DOHH2 (cell line): ENCODE results near the gene SULT1B1.

Source experiments
- H3F3A ChIP-seq: fragments of 200-600 bp; sonication (generic), shearing (Covaris generic); 2 replicates; pipeline ENCODE4 v1.6.0; 2016; ENCODE audit warnings: antibody characterized with exemption, mild to moderate bottlenecking; ENCODE audit not compliant: control insufficient read depth, insufficient read depth
- H3K27ac ChIP-seq: fragments of 200-600 bp; sonication (generic); 2 replicates; pipeline ENCODE4 v1.5.1; 2014; ENCODE audit warnings: low read depth, mild to moderate bottlenecking, low read length, moderate library complexity
- H3K27me3 ChIP-seq: fragments of 200-600 bp; sonication (generic); 2 replicates; pipeline ENCODE4 v1.6.1; 2014; ENCODE audit warnings: mild to moderate bottlenecking, low read length, mixed read lengths; ENCODE audit not compliant: control insufficient read depth
- H3K36me3 ChIP-seq: fragments of 200-600 bp; sonication (generic); 2 replicates; pipeline ENCODE4 v1.6.1; 2014; ENCODE audit warnings: mild to moderate bottlenecking, low read length, moderate library complexity, mixed read lengths; ENCODE audit not compliant: control insufficient read depth
- H3K4me1 ChIP-seq: fragments of 200-600 bp; sonication (generic); 2 replicates; pipeline ENCODE4 v1.6.1; 2014; ENCODE audit warnings: mild to moderate bottlenecking, low read length, mixed read lengths; ENCODE audit not compliant: control insufficient read depth
- H3K4me2 ChIP-seq: fragments of 200-600 bp; sonication (generic); 2 replicates; pipeline ENCODE4 v1.6.0; 2014; ENCODE audit warnings: mild to moderate bottlenecking, low read length, moderate library complexity
- H3K4me3 ChIP-seq: fragments of 200-600 bp; sonication (generic); 2 replicates; pipeline ENCODE4 v1.5.1; 2014; ENCODE audit warnings: mild to moderate bottlenecking, low read length, mixed read lengths
- H3K79me2 ChIP-seq: fragments of 200-600 bp; sonication (generic); 2 replicates; pipeline ENCODE4 v1.6.1; 2014; ENCODE audit warnings: mild to moderate bottlenecking, low read length, mixed read lengths; ENCODE audit not compliant: control insufficient read depth
- H3K9me2 ChIP-seq: fragments of 200-600 bp; sonication (generic); replicated peaks from 2 replicates; pipeline ENCODE4 v1.6.1; 2014; ENCODE audit warnings: mild to moderate bottlenecking, low read length, mixed read lengths; ENCODE audit not compliant: control insufficient read depth
- H3K9me3 ChIP-seq: fragments of 200-600 bp; sonication (generic); 2 replicates; pipeline ENCODE4 v1.6.1; 2014; ENCODE audit warnings: antibody characterized with exemption, low read length, mixed read lengths; ENCODE audit not compliant: control insufficient read depth, insufficient read depth
- H4K20me1 ChIP-seq: fragments of 200-600 bp; sonication (generic); 2 replicates; pipeline ENCODE4 v1.6.0; 2014; ENCODE audit warnings: low read depth, mild to moderate bottlenecking, antibody characterized with exemption, low read length, moderate library complexity; ENCODE audit not compliant: control insufficient read depth, insufficient read depth
- EZH2phosphoT487 ChIP-seq: fragments of 200-600 bp; sonication (generic); IDR thresholded peaks from 2 replicates; pipeline ENCODE4 v1.6.1; 2017; ENCODE audit warnings: borderline replicate concordance, mild to moderate bottlenecking, antibody characterized with exemption, low read length, moderate library complexity, mixed read lengths
- TF ChIP-seq, protein P1 (sequence below): fragments of 200-600 bp; sonication (generic); IDR thresholded peaks from one replicate; pipeline ENCODE4 v1.5.1; 2014; ENCODE audit warnings: antibody characterized with exemption, mild to moderate bottlenecking, low read depth, low read length; ENCODE audit not compliant: poor library complexity, severe bottlenecking

The SULT1B1 gene

DNA sequence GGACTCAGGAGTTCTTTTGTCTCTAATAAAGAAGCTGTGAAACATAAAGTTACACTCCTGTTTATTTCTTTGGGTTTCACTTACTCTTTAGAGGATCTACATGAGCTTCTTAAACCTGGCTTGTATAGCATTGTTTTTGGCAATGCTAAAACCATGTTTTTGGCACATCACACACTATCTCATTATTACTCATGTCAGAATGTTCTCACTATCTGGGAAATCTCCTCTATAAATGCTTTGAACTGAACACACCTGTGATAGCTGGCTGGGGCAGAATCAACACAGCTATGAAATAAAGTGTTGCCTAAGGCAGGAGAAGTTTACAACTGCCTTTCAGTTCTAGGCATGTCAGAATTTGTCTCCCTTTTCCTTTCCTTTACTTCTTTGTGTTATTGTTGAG is 52.6 kb downstream of the SULT1B1 start:
- no peaks in the 10 kb centered on the region for H3K79me2 ChIP-seq
- H3K9me3 ChIP-seq, result no peaks in the 10 kb centered on the region
- no peaks in the 10 kb centered on the region for H3K27me3 ChIP-seq
- H4K20me1 ChIP-seq, result no peaks in the 10 kb centered on the region
- no peak overlapping the region for H3K27ac ChIP-seq
- H3K4me1 ChIP-seq, result no peaks in the 10 kb centered on the region
- no peak overlapping the region for H3K4me3 ChIP-seq
- TF ChIP-seq EZH2phosphoT487, result no peak
- TF ChIP-seq, protein P1, sequence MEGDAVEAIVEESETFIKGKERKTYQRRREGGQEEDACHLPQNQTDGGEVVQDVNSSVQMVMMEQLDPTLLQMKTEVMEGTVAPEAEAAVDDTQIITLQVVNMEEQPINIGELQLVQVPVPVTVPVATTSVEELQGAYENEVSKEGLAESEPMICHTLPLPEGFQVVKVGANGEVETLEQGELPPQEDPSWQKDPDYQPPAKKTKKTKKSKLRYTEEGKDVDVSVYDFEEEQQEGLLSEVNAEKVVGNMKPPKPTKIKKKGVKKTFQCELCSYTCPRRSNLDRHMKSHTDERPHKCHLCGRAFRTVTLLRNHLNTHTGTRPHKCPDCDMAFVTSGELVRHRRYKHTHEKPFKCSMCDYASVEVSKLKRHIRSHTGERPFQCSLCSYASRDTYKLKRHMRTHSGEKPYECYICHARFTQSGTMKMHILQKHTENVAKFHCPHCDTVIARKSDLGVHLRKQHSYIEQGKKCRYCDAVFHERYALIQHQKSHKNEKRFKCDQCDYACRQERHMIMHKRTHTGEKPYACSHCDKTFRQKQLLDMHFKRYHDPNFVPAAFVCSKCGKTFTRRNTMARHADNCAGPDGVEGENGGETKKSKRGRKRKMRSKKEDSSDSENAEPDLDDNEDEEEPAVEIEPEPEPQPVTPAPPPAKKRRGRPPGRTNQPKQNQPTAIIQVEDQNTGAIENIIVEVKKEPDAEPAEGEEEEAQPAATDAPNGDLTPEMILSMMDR, result no peak
- no peaks in the 10 kb centered on the region for H3K36me3 ChIP-seq
- no peaks in the 10 kb centered on the region for H3K9me2 ChIP-seq
- no peaks in the 10 kb centered on the region for H3F3A ChIP-seq
- no peak overlapping the region for H3K4me2 ChIP-seq

DNA sequence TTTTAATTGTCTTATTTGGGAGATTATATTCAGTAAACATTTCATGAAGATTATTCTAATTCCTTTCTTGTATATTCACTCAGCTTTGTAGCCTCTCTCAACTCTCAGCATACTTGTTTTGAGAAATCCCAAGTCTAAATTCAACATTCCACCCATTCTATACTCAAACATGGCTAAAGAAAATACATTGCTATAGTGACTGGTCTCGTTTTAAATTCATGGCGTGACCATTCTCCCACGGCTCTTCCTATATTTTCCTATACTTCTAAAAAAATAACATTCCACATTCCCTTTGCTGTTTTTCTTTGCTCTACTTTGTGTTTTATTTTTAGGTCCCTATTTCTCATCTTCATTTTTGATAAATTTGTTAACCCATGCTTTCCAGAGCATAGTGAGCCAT is 58.2 kb downstream of the SULT1B1 start:
- no peak for TF ChIP-seq EZH2phosphoT487
- TF ChIP-seq, protein P1, result no peak
- no peaks in the 10 kb centered on the region for H3K27me3 ChIP-seq
- H3K4me1 ChIP-seq, result no peaks in the 10 kb centered on the region
- H3K9me2 ChIP-seq, result no peaks in the 10 kb centered on the region
- H3K79me2 ChIP-seq, result no peaks in the 10 kb centered on the region
- no peak overlapping the region for H3K27ac ChIP-seq
- no peaks in the 10 kb centered on the region for H3K9me3 ChIP-seq
- H3F3A ChIP-seq, result no peaks in the 10 kb centered on the region
- no peak overlapping the region for H3K4me3 ChIP-seq
- H3K36me3 ChIP-seq, result no peaks in the 10 kb centered on the region
- no peak overlapping the region for H3K4me2 ChIP-seq
- no peaks in the 10 kb centered on the region for H4K20me1 ChIP-seq

DNA sequence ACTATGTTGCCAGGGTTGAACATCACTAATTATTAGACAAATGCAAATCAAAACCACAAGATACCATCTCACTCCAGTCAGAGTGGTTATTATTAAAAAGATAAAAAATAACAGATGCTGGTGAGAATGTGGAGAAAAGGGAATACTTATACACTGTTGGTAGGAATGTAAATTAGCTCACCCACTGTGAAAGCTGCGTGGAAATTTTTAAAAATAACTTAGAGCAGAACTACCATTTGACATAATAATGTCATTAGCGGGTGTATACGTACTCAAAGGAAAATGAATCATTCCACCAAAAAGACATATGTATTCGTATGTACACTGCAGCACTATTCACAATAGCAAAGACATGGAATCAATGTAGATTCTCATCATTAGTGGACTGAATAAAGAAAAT is 58.7 kb downstream of the SULT1B1 start:
- no peaks in the 10 kb centered on the region for H3K36me3 ChIP-seq
- H3K9me3 ChIP-seq, result no peaks in the 10 kb centered on the region
- H3K79me2 ChIP-seq, result no peaks in the 10 kb centered on the region
- H4K20me1 ChIP-seq, result no peaks in the 10 kb centered on the region
- no peaks in the 10 kb centered on the region for H3F3A ChIP-seq
- TF ChIP-seq EZH2phosphoT487, result no peak
- TF ChIP-seq, protein P1, result no peak
- H3K27me3 ChIP-seq, result no peaks in the 10 kb centered on the region
- no peak overlapping the region for H3K27ac ChIP-seq
- H3K4me2 ChIP-seq, result no peak overlapping the region
- no peak overlapping the region for H3K4me3 ChIP-seq
- H3K9me2 ChIP-seq, result no peaks in the 10 kb centered on the region
- no peaks in the 10 kb centered on the region for H3K4me1 ChIP-seq
